Measurements from ENCODE around the gene NOTUM. TPM values are rescaled to one million over a fixed set of nuclear protein-coding genes. Genes with fewer than 3 reads are reported as not detected.

NOTUM gene
- total RNA-seq, 2 experiments from 2014 or later = 0.41 to 0.49 TPM

GRCh38 chr17:81924557-81925532 is 36.1 kb downstream of the NOTUM start:
- no peaks in the 10 kb centered on the region for H3K36me3 Mint-ChIP-seq (ENCODE audit: low read depth)
- no peaks in the 10 kb centered on the region for H3K9me3 Mint-ChIP-seq
- ChIA-PET CTCF (interaction anchor here (0.7 to 5.1 kb wide), 6 partner anchors 10 to 230 kb away, joined by 3 to 23 read pairs (median 4); partner anchors contain the start of gene CENPX), POLR2A (interaction anchor here (1.0 to 4.1 kb wide), 8 partner anchors 8 to 54 kb away, joined by 3 to 20 read pairs (median 7); partner anchors contain the start of genes ARHGDIA, PCYT2, PYCR1 and SIRT7)
- intact Hi-C loops (cut with micrococcal nuclease) = no loop called here
- H3K27me3 Mint-ChIP-seq = peaks cover 5% of the 10 kb centered on the region
- ATAC-seq (no peak), DNase-seq (no peak)
- TF ChIP-seq, protein P1, sequence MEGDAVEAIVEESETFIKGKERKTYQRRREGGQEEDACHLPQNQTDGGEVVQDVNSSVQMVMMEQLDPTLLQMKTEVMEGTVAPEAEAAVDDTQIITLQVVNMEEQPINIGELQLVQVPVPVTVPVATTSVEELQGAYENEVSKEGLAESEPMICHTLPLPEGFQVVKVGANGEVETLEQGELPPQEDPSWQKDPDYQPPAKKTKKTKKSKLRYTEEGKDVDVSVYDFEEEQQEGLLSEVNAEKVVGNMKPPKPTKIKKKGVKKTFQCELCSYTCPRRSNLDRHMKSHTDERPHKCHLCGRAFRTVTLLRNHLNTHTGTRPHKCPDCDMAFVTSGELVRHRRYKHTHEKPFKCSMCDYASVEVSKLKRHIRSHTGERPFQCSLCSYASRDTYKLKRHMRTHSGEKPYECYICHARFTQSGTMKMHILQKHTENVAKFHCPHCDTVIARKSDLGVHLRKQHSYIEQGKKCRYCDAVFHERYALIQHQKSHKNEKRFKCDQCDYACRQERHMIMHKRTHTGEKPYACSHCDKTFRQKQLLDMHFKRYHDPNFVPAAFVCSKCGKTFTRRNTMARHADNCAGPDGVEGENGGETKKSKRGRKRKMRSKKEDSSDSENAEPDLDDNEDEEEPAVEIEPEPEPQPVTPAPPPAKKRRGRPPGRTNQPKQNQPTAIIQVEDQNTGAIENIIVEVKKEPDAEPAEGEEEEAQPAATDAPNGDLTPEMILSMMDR (IDR thresholded peaks at IDR 0.05) = no peak
- peak overlapping the region; percentile 25 for H3K4me3 Mint-ChIP-seq
- peaks cover 19% of the 10 kb centered on the region for H3K4me1 Mint-ChIP-seq (ENCODE audit: low read depth)
- no peak overlapping the region for H3K27ac Mint-ChIP-seq

DNA sequence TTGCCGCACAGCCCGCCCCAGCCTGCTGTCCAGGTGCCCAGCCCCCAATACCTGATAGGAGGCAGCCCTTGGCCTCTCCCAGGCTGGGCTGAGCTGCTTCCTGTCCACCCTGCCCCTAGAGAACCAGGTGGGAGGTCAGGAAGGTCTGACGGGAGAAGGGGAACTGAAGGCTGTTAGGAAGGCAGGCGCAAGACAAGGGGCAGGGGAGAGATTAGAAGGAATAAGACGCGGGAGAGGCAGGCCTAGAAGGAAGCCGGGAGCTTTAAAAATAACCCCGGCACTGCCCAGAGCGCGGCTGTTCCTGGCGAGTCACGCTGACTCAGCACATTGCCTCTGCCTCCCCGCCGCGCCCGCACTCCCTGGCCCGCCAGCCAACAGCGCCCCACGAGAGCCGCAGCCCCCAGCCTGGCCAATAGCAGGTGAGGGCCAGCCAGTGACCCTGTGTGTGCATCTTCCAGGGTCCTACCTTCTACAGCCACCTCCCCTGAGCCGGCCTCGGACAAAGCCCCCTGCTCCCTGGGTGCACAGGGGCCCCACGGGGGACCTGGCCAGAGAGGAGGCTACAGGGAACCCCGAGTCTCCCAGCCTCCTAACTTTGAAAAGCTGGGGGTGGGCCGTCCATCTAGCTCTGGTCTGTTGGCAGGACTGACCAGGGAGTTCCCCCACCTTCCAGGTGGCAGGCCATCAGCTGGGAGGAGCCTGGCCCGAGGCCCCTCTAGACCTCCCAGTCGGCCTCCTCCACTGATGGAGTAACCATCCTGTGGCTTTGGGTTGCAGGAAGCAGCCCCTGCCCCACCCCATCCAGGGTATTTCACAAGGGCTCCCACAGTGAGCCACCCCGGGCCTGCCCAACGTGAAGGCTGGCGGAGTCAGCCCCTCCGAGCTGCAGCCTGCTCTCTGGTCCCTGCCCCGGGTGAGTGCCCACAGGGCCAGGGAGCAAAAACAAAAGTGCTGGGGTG is 37.4 kb downstream of the NOTUM start:
- intact Hi-C loops (cut with micrococcal nuclease) = no loop called here
- no peak for ATAC-seq
- H3K27ac Mint-ChIP-seq = no peak overlapping the region

DNA sequence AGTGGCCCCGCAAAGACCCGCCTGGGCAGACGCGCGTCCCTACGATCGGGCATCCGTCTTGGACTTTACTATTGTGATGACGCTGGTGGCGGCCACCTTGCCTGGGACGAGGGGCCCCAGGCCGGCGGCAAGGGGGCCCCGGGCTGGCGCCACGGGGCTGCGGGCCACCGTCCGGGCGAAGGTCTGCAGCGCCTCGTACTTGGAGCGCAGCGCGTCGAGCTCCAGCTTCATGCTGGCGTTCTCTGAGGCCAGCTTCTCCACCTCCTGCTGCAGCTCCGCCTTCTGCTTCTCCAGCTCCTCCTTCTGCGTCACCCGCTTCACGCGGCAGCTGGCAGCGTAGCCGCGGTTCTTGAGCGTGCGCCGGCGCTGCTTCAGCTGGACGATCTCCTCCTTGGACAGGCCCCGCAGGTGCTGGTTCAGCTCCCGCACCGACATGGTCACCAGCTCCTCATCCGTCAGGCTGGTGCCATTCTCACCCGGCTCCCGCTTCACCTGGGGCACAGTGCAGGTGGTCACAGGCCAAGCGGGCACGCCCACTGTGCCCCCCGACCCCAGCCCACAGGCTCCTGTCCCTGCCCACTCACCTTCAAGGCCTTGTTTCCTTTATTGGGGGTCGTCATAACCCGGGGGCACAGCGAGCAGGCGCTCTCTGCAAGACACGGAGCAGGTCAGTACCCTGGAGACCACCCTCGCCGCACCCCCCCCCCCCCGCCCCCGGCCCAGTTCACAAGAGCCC is 38.3 kb downstream of the NOTUM start:
- ChIA-PET POLR2A (interaction anchor here (1.2 to 2.4 kb wide), 3 partner anchors 9 to 49 kb away, joined by 3 to 9 read pairs (median 6); partner anchors contain the start of gene PCYT2), CTCF (no interaction called here)
- TF ChIP-seq, protein P1 (IDR thresholded peaks at IDR 0.05) = no peak
- Mint-ChIP-seq H3K27me3 (no peaks in the 10 kb centered on the region), H3K27ac (no peak overlapping the region), H3K4me3 (no peak overlapping the region), H3K9me3 (no peaks in the 10 kb centered on the region), H3K36me3 (ENCODE audit: low read depth) (peaks cover 3% of the 10 kb centered on the region), H3K4me1 (ENCODE audit: low read depth) (peaks cover 24% of the 10 kb centered on the region)
- ATAC-seq (no peak), DNase-seq (no peak)
- intact Hi-C loops (cut with micrococcal nuclease) = no loop called here

More for the DNA sequence above, 37.4 kb downstream of the NOTUM start:
- DNase-seq = no peak
- ChIA-PET POLR2A (interaction anchor here (1.2 to 2.4 kb wide), 4 partner anchors 10 to 52 kb away, joined by 3 to 9 read pairs (median 6); partner anchors contain the start of genes ARHGDIA and PCYT2), CTCF (interaction anchor here (1.1 to 5.1 kb wide), 2 partner anchors 9 to 98 kb away, joined by 4 to 23 read pairs; partner anchors contain the start of gene CENPX)
- TF ChIP-seq, protein P1 (IDR thresholded peaks at IDR 0.05) = no peak
- H3K4me3 Mint-ChIP-seq = no peak overlapping the region
- peaks cover 3% of the 10 kb centered on the region for H3K36me3 Mint-ChIP-seq (ENCODE audit: low read depth)
- H3K27me3 Mint-ChIP-seq = no peaks in the 10 kb centered on the region
- H3K4me1 Mint-ChIP-seq (ENCODE audit: low read depth) = peaks cover 21% of the 10 kb centered on the region
- H3K9me3 Mint-ChIP-seq = no peaks in the 10 kb centered on the region

GRCh38 chr17:81921996-81922565 is 38.9 kb downstream of the NOTUM start:
- Mint-ChIP-seq H3K9me3 (no peaks in the 10 kb centered on the region), H3K36me3 (ENCODE audit: low read depth) (peaks cover 4% of the 10 kb centered on the region), H3K27ac (no peak overlapping the region), H3K27me3 (no peaks in the 10 kb centered on the region), H3K4me1 (ENCODE audit: low read depth) (peaks cover 27% of the 10 kb centered on the region), H3K4me3 (no peak overlapping the region)
- intact Hi-C loops (cut with micrococcal nuclease) = no loop called here
- ATAC-seq = no peak
- ChIA-PET POLR2A (interaction anchor here (2.4 kb wide), 2 partner anchors 8 to 12 kb away, joined by 6 to 9 read pairs; partner anchors contain the start of gene PCYT2), CTCF (no interaction called here)
- TF ChIP-seq, protein P1 (IDR thresholded peaks at IDR 0.05) = no peak
- no peak for DNase-seq

Data from activated CD8-positive, alpha-beta T cell treated with anti-CD3 and anti-CD28 coated beads for 36 hours (primary cell).